Lower leg skin (tissue), 3 donors: ENCODE data around the gene METTL15.

ENCODE experiments used
- CTCF ChIP-seq, 3 donors: fragments of 450-650 bp; IDR thresholded peaks; one replicate each; pipeline ENCODE4 v1.5.1; 2016; ENCODE audit warnings: antibody characterized with exemption in 3 of 3, mild to moderate bottlenecking in 3 of 3, moderate library complexity in 2 of 3
- POLR2A ChIP-seq, 2 donors: fragments of 450-650 bp; IDR thresholded peaks; one replicate each; pipeline ENCODE4 v1.6.1; 2016 to 2017; ENCODE audit warnings: antibody characterized with exemption in 2 of 2, mild to moderate bottlenecking in 1 of 2, moderate library complexity in 1 of 2

GRCh38 chr11:28269586-28269985, 161.4 kb downstream of the METTL15 start:
- no peak for TF ChIP-seq POLR2A (IDR thresholded peaks at IDR 0.05)
- no peak for TF ChIP-seq CTCF (IDR thresholded peaks at IDR 0.05)
